Measurements from ENCODE around the gene DUOXA1. TPM values are rescaled to one million over a fixed set of nuclear protein-coding genes. Genes with fewer than 3 reads are reported as not detected.

Gene DUOXA1
- polyA plus RNA-seq, 1 of the 3 experiments (the other 2 are of a cell fraction): 0.02 TPM

DNA sequence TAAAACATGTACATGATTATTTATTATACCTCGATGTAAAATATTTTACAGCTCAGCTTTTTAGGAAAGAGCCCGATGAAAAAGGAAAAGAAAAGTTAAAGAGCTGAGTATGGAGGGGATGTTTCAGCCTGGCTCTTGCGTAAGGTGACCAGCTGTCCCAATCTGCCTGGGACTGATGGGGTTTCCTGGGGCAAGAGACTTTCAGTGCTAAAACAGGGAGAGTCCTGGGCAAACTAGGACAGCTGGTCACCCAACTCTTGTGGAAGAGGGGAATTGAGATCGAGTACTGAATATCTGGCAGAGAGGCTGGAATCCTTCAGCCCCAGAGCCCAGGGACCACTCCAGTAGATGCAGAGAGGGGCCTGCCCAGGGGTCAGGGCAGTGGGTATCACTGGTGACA, 36.7 kb downstream of the DUOXA1 start:
- 0 out of 2 replicates have a peak, but pooled peaks cover 13% of the 10 kb centered on the region for H3K27me3 ChIP-seq (ENCODE audit: insufficient read depth)
- no peaks in the 10 kb centered on the region for H3K9me2 ChIP-seq
- H3K9me3 ChIP-seq: no peaks in the 10 kb centered on the region
- no peak overlapping the region for H2AFZ ChIP-seq (ENCODE audit: low read depth)
- H3K4me2 ChIP-seq: no peak overlapping the region
- CTCF ChIA-PET: interaction anchor here (1.9 kb wide), 1 partner anchor 25 kb away, joined by 8 read pairs; no protein-coding TSS in a partner anchor
- no peak overlapping the region for H3K9ac ChIP-seq
- H4K20me1 ChIP-seq (ENCODE audit: insufficient read depth): no peaks in the 10 kb centered on the region
- POLR2A ChIA-PET: no interaction called here
- H3K27ac ChIP-seq (ENCODE audit: low read depth in 2 of 2, low read length in 1 of 2): no peak overlapping the region
- H3K4me1 ChIP-seq (ENCODE audit: control insufficient read depth in 1 of 2, insufficient read depth in 2 of 2, low read depth in 1 of 2, low read length in 1 of 2): no peaks in the 10 kb centered on the region
- TF ChIP-seq SMC3 (IDR thresholded peaks at IDR 0.05; ENCODE audit: low read depth, low read length) (no peak), JUND (IDR thresholded peaks at IDR 0.05) (no peak), TCF12 (IDR thresholded peaks at IDR 0.05) (no peak), POLR2AphosphoS5 (IDR thresholded peaks at IDR 0.05; ENCODE audit: low read depth, low read length) (no peak), YY1 (IDR thresholded peaks at IDR 0.05; ENCODE audit: low read depth) (no peak), NFIC (IDR thresholded peaks at IDR 0.05; ENCODE audit: borderline replicate concordance) (no peak)
- H3K4me3 ChIP-seq (ENCODE audit: low read depth in 2 of 2, low read length in 1 of 2): no peak overlapping the region
- no peaks in the 10 kb centered on the region for H3K79me2 ChIP-seq (ENCODE audit: insufficient read depth)
- WGBS (ENCODE audit: low lambda C conversion rate): 58% methylated on average over 4 of the region's 4 CpGs
- no peaks in the 10 kb centered on the region for H3K36me3 ChIP-seq (replicated peaks in 1 of 2; ENCODE audit: control insufficient read depth in 1 of 2, insufficient read depth in 2 of 2, low read length in 1 of 2)
- H3F3A ChIP-seq (replicated peaks; ENCODE audit: insufficient read depth): no peaks in the 10 kb centered on the region
- DNase-seq: no peak

DNA sequence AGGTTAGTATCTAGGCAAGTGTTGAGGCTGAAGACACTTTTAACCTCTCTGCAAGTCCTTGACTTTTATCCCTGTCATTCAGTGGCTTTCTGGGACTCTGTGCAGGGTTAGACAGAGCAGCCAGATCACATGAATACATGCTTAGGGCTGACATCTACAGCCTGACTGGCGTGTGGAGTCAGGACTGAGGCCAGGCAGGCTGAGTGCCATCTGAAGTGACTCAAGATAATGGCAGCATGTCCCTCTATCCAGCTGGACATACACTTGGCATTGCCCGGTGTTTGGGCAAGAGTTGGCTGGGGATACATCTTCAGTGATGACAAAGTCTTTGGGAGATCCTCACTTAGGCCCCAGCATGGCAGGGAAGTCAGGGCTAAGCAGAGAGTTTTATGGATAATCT, 38.1 kb downstream of the DUOXA1 start:
- POLR2A ChIA-PET: no interaction called here
- Histone ChIP-seq H3K27ac (ENCODE audit: low read depth in 2 of 2, low read length in 1 of 2) (no peak overlapping the region), H3K4me3 (ENCODE audit: low read depth in 2 of 2, low read length in 1 of 2) (no peak overlapping the region), H3K9me2 (no peaks in the 10 kb centered on the region), H3F3A (replicated peaks; ENCODE audit: insufficient read depth) (no peaks in the 10 kb centered on the region), H4K20me1 (ENCODE audit: insufficient read depth) (no peaks in the 10 kb centered on the region), H3K4me2 (no peak overlapping the region; the same call in 1 of the 2 replicates), H3K9me3 (no peaks in the 10 kb centered on the region), H3K36me3 (replicated peaks in 1 of 2; ENCODE audit: control insufficient read depth in 1 of 2, insufficient read depth in 2 of 2, low read length in 1 of 2) (no peaks in the 10 kb centered on the region), H3K4me1 (ENCODE audit: control insufficient read depth in 1 of 2, insufficient read depth in 2 of 2, low read depth in 1 of 2, low read length in 1 of 2) (no peaks in the 10 kb centered on the region), H3K9ac (no peak overlapping the region), H3K79me2 (ENCODE audit: insufficient read depth) (no peaks in the 10 kb centered on the region), H3K27me3 (ENCODE audit: insufficient read depth) (0 out of 2 replicates have a peak, but pooled peaks cover 8% of the 10 kb centered on the region), H2AFZ (ENCODE audit: low read depth) (no peak overlapping the region)
- CTCF ChIA-PET: interaction anchor here (0.6 kb wide), 1 partner anchor 698 kb away, joined by 3 read pairs; no protein-coding TSS in a partner anchor
- DNase-seq: no peak
- WGBS (ENCODE audit: low lambda C conversion rate): 20% methylated on average over 2 of the region's 2 CpGs
- TF ChIP-seq RXRA (IDR thresholded peaks at IDR 0.05; ENCODE audit: borderline replicate concordance, low read depth) (no peak), FOSL2 (IDR thresholded peaks at IDR 0.05; ENCODE audit: borderline replicate concordance, low read depth) (no peak), NRF1 (IDR thresholded peaks at IDR 0.05; ENCODE audit: low read depth, low read length) (no peak), FOXM1 (IDR thresholded peaks at IDR 0.05; ENCODE audit: low read depth) (no peak), REST (IDR thresholded peaks at IDR 0.05; ENCODE audit: low read depth, low read length) (no peak)
- TF ChIP-seq, protein P1, sequence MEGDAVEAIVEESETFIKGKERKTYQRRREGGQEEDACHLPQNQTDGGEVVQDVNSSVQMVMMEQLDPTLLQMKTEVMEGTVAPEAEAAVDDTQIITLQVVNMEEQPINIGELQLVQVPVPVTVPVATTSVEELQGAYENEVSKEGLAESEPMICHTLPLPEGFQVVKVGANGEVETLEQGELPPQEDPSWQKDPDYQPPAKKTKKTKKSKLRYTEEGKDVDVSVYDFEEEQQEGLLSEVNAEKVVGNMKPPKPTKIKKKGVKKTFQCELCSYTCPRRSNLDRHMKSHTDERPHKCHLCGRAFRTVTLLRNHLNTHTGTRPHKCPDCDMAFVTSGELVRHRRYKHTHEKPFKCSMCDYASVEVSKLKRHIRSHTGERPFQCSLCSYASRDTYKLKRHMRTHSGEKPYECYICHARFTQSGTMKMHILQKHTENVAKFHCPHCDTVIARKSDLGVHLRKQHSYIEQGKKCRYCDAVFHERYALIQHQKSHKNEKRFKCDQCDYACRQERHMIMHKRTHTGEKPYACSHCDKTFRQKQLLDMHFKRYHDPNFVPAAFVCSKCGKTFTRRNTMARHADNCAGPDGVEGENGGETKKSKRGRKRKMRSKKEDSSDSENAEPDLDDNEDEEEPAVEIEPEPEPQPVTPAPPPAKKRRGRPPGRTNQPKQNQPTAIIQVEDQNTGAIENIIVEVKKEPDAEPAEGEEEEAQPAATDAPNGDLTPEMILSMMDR (IDR thresholded peaks at IDR 0.05): no peak
